ENCODE results near the gene TSKS. TPM values are rescaled to one million over a fixed set of nuclear protein-coding genes. Genes with fewer than 3 reads are reported as not detected.

Gene TSKS
- total RNA-seq, 1 experiment from 2014 or later = 0.76 TPM

DNA sequence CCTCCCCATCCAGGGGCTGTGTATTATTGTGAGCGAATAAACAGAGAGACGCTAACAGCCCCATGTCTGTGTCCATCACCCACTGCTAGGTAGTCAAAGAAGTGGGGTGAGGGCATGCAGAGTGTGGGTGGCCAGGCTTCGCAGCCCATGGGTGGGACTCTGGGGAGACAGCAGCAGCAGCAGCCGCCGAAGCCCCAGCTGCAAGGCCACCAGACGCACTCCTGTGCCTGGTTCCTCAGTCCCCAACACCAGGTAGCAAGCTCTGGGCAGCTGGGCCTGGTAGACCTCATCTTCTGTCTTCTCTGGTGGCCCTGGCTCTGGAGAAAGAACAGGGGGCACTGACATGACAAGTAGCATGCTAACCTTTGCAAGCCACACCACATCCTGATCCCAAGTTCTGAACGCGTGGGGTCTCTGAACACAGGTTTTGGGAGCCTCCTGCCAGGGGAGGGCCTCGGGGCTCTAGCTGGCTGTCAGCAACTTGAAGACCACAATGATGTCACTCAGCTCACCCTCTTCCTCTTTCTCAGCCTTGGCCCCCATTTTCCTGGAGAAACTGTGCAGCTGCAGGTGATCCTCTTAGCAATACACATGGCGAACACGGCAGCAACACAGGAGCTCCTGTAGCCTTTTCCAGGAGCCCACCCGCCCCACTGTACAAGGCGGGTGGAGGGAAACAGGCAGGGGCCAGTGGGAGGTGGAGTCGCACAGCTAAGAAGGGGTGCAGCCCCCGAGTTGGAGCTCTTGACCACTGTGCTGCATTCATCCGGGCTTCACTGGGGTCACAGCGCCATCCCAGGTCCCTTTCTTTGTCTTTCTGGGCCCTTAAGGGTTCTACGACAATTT lies 44.2 kb upstream of the TSKS start (continued):
- TF ChIP-seq ELF1 (IDR thresholded peaks at IDR 0.05; ENCODE audit: borderline replicate concordance, low read depth) (no peak), EGR1 (IDR thresholded peaks at IDR 0.05; ENCODE audit: low read depth) (no peak), EZH2phosphoT487 (IDR thresholded peaks at IDR 0.05; ENCODE audit: borderline replicate concordance) (no peak), JUND (IDR thresholded peaks at IDR 0.05) (no peak), CEBPB (IDR thresholded peaks at IDR 0.05; ENCODE audit: low read depth) (no peak)

DNA sequence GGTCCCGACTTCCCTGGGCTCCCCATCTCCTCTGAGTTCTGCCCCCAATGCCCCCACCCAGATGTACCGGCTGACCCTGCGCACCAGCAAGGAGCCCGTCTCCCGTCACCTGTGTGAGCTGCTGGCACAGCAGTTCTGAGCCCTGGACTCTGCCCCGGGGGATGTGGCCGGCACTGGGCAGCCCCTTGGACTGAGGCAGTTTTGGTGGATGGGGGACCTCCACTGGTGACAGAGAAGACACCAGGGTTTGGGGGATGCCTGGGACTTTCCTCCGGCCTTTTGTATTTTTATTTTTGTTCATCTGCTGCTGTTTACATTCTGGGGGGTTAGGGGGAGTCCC lies 43.5 kb upstream of the TSKS start:
- DNase-seq (ENCODE audit: low read depth, low spot score) (no peak), ATAC-seq (no peak)
- H3K27me3 ChIP-seq (ENCODE audit: insufficient read depth, low read length) = no peaks in the 10 kb centered on the region
- ChIA-PET POLR2A (no interaction called here), RAD21 (ENCODE audit: low non-redundant PET in 1 of 2, low total read pairs in 2 of 2, uncharacterized antibody in 2 of 2, unreplicated experiment in 2 of 2) (no interaction called here), CTCF (no interaction called here)
- H2AFZ ChIP-seq (ENCODE audit: low read depth, low read length, poor library complexity, severe bottlenecking) = no peak overlapping the region
- intact Hi-C loops (cut with micrococcal nuclease) = loop anchor here (5.0 kb wide), 1 partner anchor 39 kb away; the partner anchor contains the start of gene AP2A1
- no peaks in the 10 kb centered on the region for H3K9me3 ChIP-seq (ENCODE audit: control insufficient read depth in 1 of 2, insufficient read depth in 1 of 2, low read depth in 1 of 2, low read length in 2 of 2)
- no peak overlapping the region for H3K9ac ChIP-seq (ENCODE audit: low read length)
- peaks cover 4 to 34% of the 10 kb centered on the region in 2 experiments; a peak in 3 of 4 replicates for H3K4me1 ChIP-seq (ENCODE audit: control insufficient read depth in 1 of 2, insufficient read depth in 2 of 2, low read length in 2 of 2)
- H4K20me1 ChIP-seq (ENCODE audit: insufficient read depth) = no peaks in the 10 kb centered on the region
- H3K4me2 ChIP-seq (ENCODE audit: low read length) = no peak overlapping the region
- H3K4me3 ChIP-seq (replicated peaks in 1 of 2; ENCODE audit: low read depth in 1 of 2, low read length in 2 of 2) = no peak overlapping the region
- no peak overlapping the region for H3K27ac ChIP-seq (ENCODE audit: low read depth, low read length)
- no peaks in the 10 kb centered on the region for H3K9me2 ChIP-seq (ENCODE audit: insufficient read depth)
- TF ChIP-seq, protein P1, sequence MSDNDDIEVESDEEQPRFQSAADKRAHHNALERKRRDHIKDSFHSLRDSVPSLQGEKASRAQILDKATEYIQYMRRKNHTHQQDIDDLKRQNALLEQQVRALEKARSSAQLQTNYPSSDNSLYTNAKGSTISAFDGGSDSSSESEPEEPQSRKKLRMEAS (IDR thresholded peaks at IDR 0.05) = no peak
- TF ChIP-seq, protein P2, sequence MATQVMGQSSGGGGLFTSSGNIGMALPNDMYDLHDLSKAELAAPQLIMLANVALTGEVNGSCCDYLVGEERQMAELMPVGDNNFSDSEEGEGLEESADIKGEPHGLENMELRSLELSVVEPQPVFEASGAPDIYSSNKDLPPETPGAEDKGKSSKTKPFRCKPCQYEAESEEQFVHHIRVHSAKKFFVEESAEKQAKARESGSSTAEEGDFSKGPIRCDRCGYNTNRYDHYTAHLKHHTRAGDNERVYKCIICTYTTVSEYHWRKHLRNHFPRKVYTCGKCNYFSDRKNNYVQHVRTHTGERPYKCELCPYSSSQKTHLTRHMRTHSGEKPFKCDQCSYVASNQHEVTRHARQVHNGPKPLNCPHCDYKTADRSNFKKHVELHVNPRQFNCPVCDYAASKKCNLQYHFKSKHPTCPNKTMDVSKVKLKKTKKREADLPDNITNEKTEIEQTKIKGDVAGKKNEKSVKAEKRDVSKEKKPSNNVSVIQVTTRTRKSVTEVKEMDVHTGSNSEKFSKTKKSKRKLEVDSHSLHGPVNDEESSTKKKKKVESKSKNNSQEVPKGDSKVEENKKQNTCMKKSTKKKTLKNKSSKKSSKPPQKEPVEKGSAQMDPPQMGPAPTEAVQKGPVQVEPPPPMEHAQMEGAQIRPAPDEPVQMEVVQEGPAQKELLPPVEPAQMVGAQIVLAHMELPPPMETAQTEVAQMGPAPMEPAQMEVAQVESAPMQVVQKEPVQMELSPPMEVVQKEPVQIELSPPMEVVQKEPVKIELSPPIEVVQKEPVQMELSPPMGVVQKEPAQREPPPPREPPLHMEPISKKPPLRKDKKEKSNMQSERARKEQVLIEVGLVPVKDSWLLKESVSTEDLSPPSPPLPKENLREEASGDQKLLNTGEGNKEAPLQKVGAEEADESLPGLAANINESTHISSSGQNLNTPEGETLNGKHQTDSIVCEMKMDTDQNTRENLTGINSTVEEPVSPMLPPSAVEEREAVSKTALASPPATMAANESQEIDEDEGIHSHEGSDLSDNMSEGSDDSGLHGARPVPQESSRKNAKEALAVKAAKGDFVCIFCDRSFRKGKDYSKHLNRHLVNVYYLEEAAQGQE (IDR thresholded peaks at IDR 0.05; ENCODE audit: low read depth) = no peak
- no peak for TF ChIP-seq FOSL1 (IDR thresholded peaks at IDR 0.05; ENCODE audit: low read depth)
- TF ChIP-seq EZH2 (IDR thresholded peaks at IDR 0.05) = no peak
- no peak for TF ChIP-seq TCF7L2 (IDR thresholded peaks at IDR 0.05; ENCODE audit: borderline replicate concordance, extremely low read depth, insufficient read depth, insufficient read length)
- no peak for TF ChIP-seq SP1 (IDR thresholded peaks at IDR 0.05; ENCODE audit: low read depth)
- TF ChIP-seq, protein P3, sequence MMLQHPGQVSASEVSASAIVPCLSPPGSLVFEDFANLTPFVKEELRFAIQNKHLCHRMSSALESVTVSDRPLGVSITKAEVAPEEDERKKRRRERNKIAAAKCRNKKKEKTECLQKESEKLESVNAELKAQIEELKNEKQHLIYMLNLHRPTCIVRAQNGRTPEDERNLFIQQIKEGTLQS (IDR thresholded peaks at IDR 0.05) = no peak
- no peaks in the 10 kb centered on the region for H3K79me2 ChIP-seq (ENCODE audit: insufficient read depth, low read length)
- no TSS peak for BruUV-seq (replicated peaks)
- H3K36me3 ChIP-seq (ENCODE audit: control insufficient read depth in 1 of 2, insufficient read depth in 2 of 2, low read length in 2 of 2) = peaks cover 0 to 3% of the 10 kb centered on the region in 2 experiments; a peak in 3 of 4 replicates
